Transverse colon (tissue), 4 donors: ENCODE measurements around the gene HOXB2. TPM values are rescaled to one million over a fixed set of nuclear protein-coding genes. Genes with fewer than 3 reads are reported as not detected.

Experiments
- DNase-seq: peaks from one replicate; pipeline ENCODE4 v3.0.0-alpha.2; 2019
- H3K27ac ChIP-seq, 4 donors: fragments of 200-600 bp; sonication (generic); 2 replicates each; pipeline ENCODE4 v1.5.1; 2016 to 2018; ENCODE audit warnings: inconsistent platforms in 4 of 4
- H3K27me3 ChIP-seq: fragments of 200-600 bp; sonication (generic); 2 replicates; pipeline ENCODE4 v1.5.1; 2017; ENCODE audit warnings: inconsistent platforms
- H3K36me3 ChIP-seq, 4 donors: fragments of 200-600 bp; sonication (generic); 2 replicates each; pipeline ENCODE4 v1.5.1; 2017 to 2019; ENCODE audit warnings: inconsistent platforms in 4 of 4
- H3K4me1 ChIP-seq, 4 donors: fragments of 200-600 bp; sonication (generic); 2 replicates each; pipeline ENCODE4 v1.5.1; 2017 to 2020; ENCODE audit warnings: inconsistent platforms in 4 of 4
- H3K4me3 ChIP-seq, 4 donors: fragments of 200-600 bp; sonication (generic); 1 replicate in 1 of 4; 2 replicates in 3 of 4; pipeline versions ENCODE4 v1.5.1 to v1.6.1; 2017 to 2019; ENCODE audit warnings: inconsistent platforms in 4 of 4
- H3K9me3 ChIP-seq, 2 donors: fragments of 200-600 bp; sonication (generic); 2 replicates each; pipeline ENCODE4 v1.5.1; 2017 to 2019; ENCODE audit warnings: inconsistent platforms in 2 of 2
- EP300 ChIP-seq: sonication (generic); formaldehyde crosslinking; IDR thresholded peaks from one replicate; pipeline ENCODE4 v1.6.1; 2017; ENCODE audit warnings: antibody characterized with exemption, low read depth
- POLR2A ChIP-seq: fragments of 450-650 bp; IDR thresholded peaks from one replicate; pipeline ENCODE4 v1.6.1; 2016; ENCODE audit warnings: antibody characterized with exemption, mild to moderate bottlenecking, moderate library complexity
- POLR2AphosphoS5 ChIP-seq, 3 donors: sonication (generic); formaldehyde crosslinking; IDR thresholded peaks; one replicate each; pipeline ENCODE4 v1.6.1; 2016; ENCODE audit warnings: antibody characterized with exemption in 3 of 3
- WGBS, 2 donors: methylation state at CpG; one replicate each; pipeline ENCODE4 v1.1.5; 2018; ENCODE audit warnings: low coverage in 1 of 2; 5-methylcytosine and 5-hydroxymethylcytosine counted together
- in situ Hi-C, 4 donors: fragments of 200-750 bp; cut with MboI; loops; one replicate each; pipeline versions ENCODE4 v1.15.0 to v1.15.1; 2017; ENCODE audit warnings: low sequenced_read_pairs in 3 of 4, low pct_ligation_motif_present in 1 of 4, low pct_unique_long_range_greater_than_20kb in 1 of 4
- intact Hi-C: fragments of 100-400 bp; cut with DNase I; formaldehyde crosslinking; loops from one replicate; pipeline ENCODE4 v1.15.1; 2023; ENCODE audit warnings: low total_unique reads
- total RNA-seq, 4 donors: library from RNA; depleted of rRNA; stranded (reverse); fragments of >200 nt; gene quantifications; one replicate each; pipeline ENCODE4 v1.1.0, GENCODE V29; 2016
- TF ChIP-seq, protein P1 (sequence below), 5 experiments: fragments of 200-600 bp in 3 of 5; fragments of 450-650 bp in 2 of 5; sonication (generic) in 3 of 5; IDR thresholded peaks; 1 replicate in 2 of 5; 2 replicates in 3 of 5; pipeline ENCODE4 v1.5.1; 2016 to 2017; ENCODE audit warnings: antibody characterized with exemption in 5 of 5, inconsistent platforms in 3 of 5, mild to moderate bottlenecking in 2 of 5, moderate library complexity in 1 of 5

The HOXB2 gene
- total RNA-seq, 4 donors from 2014 or later: 13.5 to 93.9 (median 13.8) TPM; not detected in 1

DNA sequence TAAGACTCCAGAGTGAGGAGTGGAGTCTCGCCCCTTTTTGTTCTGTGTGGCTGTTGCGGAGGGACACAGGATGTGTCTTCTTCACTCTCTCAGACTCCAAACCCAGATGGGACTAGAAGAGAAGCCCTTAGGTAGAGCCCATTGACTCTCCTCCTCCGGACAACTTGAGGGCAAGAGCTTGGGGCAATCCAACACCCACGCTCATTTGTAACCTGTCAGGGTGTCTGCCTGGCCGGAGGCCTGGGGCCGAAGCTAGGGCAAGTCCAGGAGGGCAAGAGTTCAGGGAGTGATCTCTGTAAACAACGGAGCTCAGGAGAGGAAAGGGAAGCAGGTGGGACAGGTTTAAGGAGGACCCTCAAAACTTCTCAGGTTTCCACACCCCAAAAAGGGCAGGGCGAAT is 12.6 kb downstream of the HOXB2 start:
- intact Hi-C loops (no loop called here), in situ Hi-C loops (no loop called here)

DNA sequence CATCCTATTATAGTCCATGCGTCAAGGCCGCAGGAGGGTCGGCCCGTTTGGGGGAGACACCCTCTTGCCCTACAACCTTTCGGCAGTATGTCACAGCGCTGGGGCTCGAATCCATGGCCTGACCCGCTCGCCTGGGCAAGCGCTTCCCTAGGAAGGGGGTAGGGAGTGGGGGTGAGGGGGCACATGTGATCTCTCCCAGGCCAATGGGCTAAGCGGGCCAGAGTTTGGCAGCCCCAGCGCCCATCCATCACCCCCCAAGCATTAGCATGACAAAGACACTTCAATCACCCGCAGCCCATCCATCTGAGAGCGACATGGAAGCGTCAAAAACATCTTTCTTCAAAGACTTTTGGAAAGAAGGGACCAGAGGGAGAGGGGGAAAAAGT is 14.0 kb downstream of the HOXB2 start, which contains the start of gene HOXB1:
TSS of gene HOXB1 (minus strand) at position 125 of the 386 bp plus-strand sequence. CDS start at position 18, 107 bp downstream.
- H3K4me3 ChIP-seq: no peak within 1 kb of the TSS
- H3K4me1 ChIP-seq: peaks cover 0 to 8% (median 0%) of the 10 kb centered on the region in 4 donors
- TF ChIP-seq POLR2A (no peak), EP300 (no peak), POLR2AphosphoS5 (IDR thresholded peaks at IDR 0.05) (no peak)
- TF ChIP-seq, protein P1, sequence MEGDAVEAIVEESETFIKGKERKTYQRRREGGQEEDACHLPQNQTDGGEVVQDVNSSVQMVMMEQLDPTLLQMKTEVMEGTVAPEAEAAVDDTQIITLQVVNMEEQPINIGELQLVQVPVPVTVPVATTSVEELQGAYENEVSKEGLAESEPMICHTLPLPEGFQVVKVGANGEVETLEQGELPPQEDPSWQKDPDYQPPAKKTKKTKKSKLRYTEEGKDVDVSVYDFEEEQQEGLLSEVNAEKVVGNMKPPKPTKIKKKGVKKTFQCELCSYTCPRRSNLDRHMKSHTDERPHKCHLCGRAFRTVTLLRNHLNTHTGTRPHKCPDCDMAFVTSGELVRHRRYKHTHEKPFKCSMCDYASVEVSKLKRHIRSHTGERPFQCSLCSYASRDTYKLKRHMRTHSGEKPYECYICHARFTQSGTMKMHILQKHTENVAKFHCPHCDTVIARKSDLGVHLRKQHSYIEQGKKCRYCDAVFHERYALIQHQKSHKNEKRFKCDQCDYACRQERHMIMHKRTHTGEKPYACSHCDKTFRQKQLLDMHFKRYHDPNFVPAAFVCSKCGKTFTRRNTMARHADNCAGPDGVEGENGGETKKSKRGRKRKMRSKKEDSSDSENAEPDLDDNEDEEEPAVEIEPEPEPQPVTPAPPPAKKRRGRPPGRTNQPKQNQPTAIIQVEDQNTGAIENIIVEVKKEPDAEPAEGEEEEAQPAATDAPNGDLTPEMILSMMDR (IDR thresholded peaks at IDR 0.05): no peak
- peaks cover 27% of the 10 kb centered on the region for H3K27me3 ChIP-seq
- no peak within 1 kb of the TSS for H3K27ac ChIP-seq
- in situ Hi-C loops: no loop called here
- WGBS, 2 donors: 91% methylated on average over 15 of the region's 15 CpGs; no CpG with 5 or more reads in 1 of the 2 donors
- intact Hi-C loops: no loop called here
- H3K36me3 ChIP-seq: no peaks in the 10 kb centered on the region
- no peak for DNase-seq
- H3K9me3 ChIP-seq: no peaks in the 10 kb centered on the region

More for the DNA sequence above, 12.6 kb downstream of the HOXB2 start:
- TF ChIP-seq POLR2AphosphoS5 (IDR thresholded peaks at IDR 0.05) (no peak), EP300 (no peak), POLR2A (no peak)
- TF ChIP-seq, protein P1 (IDR thresholded peaks at IDR 0.05): no peak
- no peak for DNase-seq
- Histone ChIP-seq H3K27ac (no peak overlapping the region), H3K4me3 (no peak overlapping the region), H3K36me3 (no peaks in the 10 kb centered on the region), H3K4me1 (peaks cover 0 to 2% (median 0%) of the 10 kb centered on the region in 4 donors), H3K27me3 (peaks cover 13% of the 10 kb centered on the region), H3K9me3 (no peaks in the 10 kb centered on the region)
- WGBS, 2 donors: 74 to 88% methylated on average over 7 to 8 of the region's 8 CpGs

- intact Hi-C loops: no loop called here
- DNase-seq: no peak
- H3K27me3 ChIP-seq: peaks cover 32% of the 10 kb centered on the region
- H3K4me3 ChIP-seq: no peak overlapping the region
- no peak for TF ChIP-seq EP300
- TF ChIP-seq, protein P1 (IDR thresholded peaks at IDR 0.05): no peak
- TF ChIP-seq POLR2A: no peak
- no peak for TF ChIP-seq POLR2AphosphoS5 (IDR thresholded peaks at IDR 0.05)
- no peaks in the 10 kb centered on the region for H3K36me3 ChIP-seq
- H3K9me3 ChIP-seq: no peaks in the 10 kb centered on the region
- in situ Hi-C loops: no loop called here
- no peak overlapping the region for H3K27ac ChIP-seq
- peaks cover 0 to 8% (median 0%) of the 10 kb centered on the region in 4 donors for H3K4me1 ChIP-seq
- WGBS, 2 donors: 94% methylated on average over 37 of the region's 37 CpGs; no CpG with 5 or more reads in 1 of the 2 donors
Observed at GRCh38 chr17:48530208-48530886, 14.6 kb downstream of the HOXB2 start.

DNA sequence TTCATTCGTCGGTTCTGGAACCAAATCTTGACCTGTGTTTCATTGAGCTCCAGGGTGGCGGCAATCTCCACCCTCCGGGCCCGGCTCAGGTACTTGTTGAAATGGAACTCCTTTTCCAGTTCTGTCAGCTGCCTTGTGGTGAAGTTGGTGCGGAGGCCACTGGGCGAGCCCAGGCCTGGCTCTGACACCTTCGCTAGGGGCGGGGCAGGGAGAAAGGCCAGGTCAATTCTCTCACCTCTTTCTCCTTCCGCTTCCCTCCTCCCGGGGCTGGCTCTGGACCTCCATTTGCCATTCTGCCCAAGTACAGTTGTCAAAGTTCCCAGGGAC is 15.3 kb downstream of the HOXB2 start:
- TF ChIP-seq POLR2AphosphoS5 (IDR thresholded peaks at IDR 0.05) (no peak), POLR2A (no peak), EP300 (no peak)
- TF ChIP-seq, protein P1 (IDR thresholded peaks at IDR 0.05): no peak
- H3K27ac ChIP-seq: no peak overlapping the region
- no peak overlapping the region for H3K4me3 ChIP-seq
- peaks cover 38% of the 10 kb centered on the region for H3K27me3 ChIP-seq
- intact Hi-C loops: no loop called here
- DNase-seq: no peak
- in situ Hi-C loops: no loop called here
- no peaks in the 10 kb centered on the region for H3K36me3 ChIP-seq
- no peaks in the 10 kb centered on the region for H3K9me3 ChIP-seq
- peaks cover 0 to 8% (median 0%) of the 10 kb centered on the region in 4 donors for H3K4me1 ChIP-seq
- 86 to 94% methylated on average over 9 to 11 of the region's 11 CpGs for WGBS, 2 donors
